ENCODE data around the gene DPP9.

The DPP9 gene

DNA sequence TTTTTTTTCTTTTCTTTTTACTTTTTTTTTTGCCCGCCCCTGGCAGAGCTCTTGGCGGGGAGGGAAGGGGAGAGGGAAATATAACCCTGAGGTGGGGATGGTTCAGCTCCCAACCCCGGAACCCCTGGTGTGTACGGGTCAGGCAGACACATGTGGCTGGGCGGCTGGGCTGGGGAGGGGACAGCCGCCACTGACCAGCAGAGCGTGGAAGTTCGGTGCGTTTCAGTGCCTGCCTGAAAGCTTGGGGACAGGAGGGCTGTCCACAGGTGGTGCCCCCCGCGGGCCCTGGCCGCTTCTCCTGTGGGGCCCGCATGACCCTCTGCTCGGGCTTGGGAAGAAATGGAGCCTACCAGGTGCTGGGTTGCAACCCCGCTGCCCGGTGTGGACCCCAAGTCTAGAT, 48.3 kb downstream of the DPP9 start:
- POLR2A ChIA-PET, result no interaction called here
- CTCF ChIA-PET, result no interaction called here
- DNase-seq (ENCODE audit: extremely low spot score), result no peak
- TF ChIP-seq, protein P1, sequence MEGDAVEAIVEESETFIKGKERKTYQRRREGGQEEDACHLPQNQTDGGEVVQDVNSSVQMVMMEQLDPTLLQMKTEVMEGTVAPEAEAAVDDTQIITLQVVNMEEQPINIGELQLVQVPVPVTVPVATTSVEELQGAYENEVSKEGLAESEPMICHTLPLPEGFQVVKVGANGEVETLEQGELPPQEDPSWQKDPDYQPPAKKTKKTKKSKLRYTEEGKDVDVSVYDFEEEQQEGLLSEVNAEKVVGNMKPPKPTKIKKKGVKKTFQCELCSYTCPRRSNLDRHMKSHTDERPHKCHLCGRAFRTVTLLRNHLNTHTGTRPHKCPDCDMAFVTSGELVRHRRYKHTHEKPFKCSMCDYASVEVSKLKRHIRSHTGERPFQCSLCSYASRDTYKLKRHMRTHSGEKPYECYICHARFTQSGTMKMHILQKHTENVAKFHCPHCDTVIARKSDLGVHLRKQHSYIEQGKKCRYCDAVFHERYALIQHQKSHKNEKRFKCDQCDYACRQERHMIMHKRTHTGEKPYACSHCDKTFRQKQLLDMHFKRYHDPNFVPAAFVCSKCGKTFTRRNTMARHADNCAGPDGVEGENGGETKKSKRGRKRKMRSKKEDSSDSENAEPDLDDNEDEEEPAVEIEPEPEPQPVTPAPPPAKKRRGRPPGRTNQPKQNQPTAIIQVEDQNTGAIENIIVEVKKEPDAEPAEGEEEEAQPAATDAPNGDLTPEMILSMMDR (IDR thresholded peaks at IDR 0.05; ENCODE audit: control extremely low read depth, extremely low read depth, low read depth, missing control alignments), result no peak

DNA sequence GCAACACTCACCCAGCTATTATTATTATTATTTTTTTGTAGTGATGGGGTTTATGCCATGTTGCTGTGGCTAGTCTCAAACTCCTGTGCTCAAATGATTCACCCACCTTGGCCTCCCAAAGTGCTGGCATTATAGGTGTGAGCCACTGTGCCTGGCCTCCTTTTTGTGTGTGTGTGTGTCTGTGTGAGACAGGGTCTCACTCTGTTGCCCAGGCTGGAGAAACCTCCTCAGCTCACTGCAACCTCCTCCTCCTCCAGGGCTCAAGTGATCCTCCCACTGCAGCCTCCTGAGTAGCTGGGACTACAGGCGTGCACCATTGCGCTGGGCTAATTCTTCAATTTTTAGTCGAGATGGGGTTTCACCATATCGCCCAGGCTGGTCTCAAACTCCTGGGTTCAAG, 49.9 kb downstream of the DPP9 start:
- TF ChIP-seq, protein P1 (IDR thresholded peaks at IDR 0.05; ENCODE audit: control extremely low read depth, extremely low read depth, low read depth, missing control alignments), result no peak
- CTCF ChIA-PET, result interaction anchor here (1.1 to 1.6 kb wide), 3 partner anchors 11 to 117 kb away, joined by 3 to 6 read pairs (median 4); partner anchors contain the start of gene FEM1A
- no peak for DNase-seq (ENCODE audit: extremely low spot score)
- POLR2A ChIA-PET, result interaction anchor here (0.7 kb wide), 1 partner anchor 94 kb away, joined by 3 read pairs; no protein-coding TSS in a partner anchor

DNA sequence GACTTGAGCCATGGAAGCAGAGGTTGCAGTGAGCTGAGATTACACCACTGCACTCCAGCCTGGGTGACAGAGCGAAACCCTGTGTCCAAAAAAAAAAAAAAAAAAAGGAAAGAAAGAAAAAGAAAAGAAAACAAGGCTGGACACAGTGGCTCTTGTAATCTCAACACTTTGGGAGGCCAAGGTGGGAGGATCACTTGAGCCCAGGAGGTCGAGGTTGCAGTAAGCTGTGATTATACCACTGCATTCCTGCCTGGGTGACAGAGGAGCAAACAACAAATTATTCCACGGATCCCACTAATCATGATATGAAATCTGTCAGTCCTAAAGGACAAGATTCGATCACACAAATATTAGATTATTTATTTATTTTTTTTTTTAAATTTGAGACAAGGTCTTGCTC, 50.4 kb downstream of the DPP9 start:
- ChIA-PET CTCF (interaction anchor here (0.7 to 1.6 kb wide), 4 partner anchors 12 to 118 kb away, joined by 3 to 6 read pairs (median 4); partner anchors contain the start of gene FEM1A), POLR2A (interaction anchor here (0.5 kb wide), 1 partner anchor 1230 kb away, joined by 7 read pairs; no protein-coding TSS in a partner anchor)
- DNase-seq (ENCODE audit: extremely low spot score), result no peak
- TF ChIP-seq, protein P1 (IDR thresholded peaks at IDR 0.05; ENCODE audit: control extremely low read depth, extremely low read depth, low read depth, missing control alignments), result no peak

DNA sequence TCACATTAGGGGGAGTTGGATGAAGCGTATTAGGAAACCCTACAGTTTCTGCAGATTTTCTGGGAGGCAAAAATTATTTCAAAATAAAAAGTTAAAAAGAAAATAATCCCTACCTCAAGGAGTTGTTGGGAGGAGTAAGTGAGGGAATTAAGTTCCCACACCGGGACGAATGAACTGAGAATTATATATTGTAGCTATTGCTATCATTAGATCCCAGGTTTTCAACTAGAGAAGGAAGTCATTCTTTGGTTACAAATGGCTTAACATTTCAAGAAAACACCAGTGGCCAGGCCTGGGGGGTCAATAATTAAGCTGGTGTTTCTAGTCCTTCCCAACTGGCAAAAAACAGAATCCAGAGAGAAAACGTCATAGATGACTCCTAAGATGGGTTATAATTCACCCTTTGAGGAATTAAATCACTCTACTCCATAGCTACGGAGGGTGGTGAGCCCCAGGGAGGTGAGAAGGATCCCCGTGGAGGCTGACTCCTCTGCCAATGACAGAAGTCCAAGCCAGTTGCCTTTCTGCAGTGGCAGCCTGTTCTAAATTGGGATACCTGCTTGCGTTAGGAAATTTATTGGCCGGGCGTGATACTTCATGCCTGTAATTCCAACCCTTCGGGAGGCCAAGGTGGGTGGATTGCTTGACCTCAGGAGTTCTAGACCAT, 52.3 kb downstream of the DPP9 start:
- CTCF ChIA-PET, result interaction anchor here (1.1 kb wide), 1 partner anchor 35 kb away, joined by 3 read pairs; no protein-coding TSS in a partner anchor
- POLR2A ChIA-PET, result interaction anchor here (0.6 kb wide), 1 partner anchor 37 kb away, joined by 3 read pairs; no protein-coding TSS in a partner anchor
- TF ChIP-seq, protein P1 (IDR thresholded peaks at IDR 0.05; ENCODE audit: control extremely low read depth, extremely low read depth, low read depth, missing control alignments), result no peak
- no peak for DNase-seq (ENCODE audit: extremely low spot score)

DNA sequence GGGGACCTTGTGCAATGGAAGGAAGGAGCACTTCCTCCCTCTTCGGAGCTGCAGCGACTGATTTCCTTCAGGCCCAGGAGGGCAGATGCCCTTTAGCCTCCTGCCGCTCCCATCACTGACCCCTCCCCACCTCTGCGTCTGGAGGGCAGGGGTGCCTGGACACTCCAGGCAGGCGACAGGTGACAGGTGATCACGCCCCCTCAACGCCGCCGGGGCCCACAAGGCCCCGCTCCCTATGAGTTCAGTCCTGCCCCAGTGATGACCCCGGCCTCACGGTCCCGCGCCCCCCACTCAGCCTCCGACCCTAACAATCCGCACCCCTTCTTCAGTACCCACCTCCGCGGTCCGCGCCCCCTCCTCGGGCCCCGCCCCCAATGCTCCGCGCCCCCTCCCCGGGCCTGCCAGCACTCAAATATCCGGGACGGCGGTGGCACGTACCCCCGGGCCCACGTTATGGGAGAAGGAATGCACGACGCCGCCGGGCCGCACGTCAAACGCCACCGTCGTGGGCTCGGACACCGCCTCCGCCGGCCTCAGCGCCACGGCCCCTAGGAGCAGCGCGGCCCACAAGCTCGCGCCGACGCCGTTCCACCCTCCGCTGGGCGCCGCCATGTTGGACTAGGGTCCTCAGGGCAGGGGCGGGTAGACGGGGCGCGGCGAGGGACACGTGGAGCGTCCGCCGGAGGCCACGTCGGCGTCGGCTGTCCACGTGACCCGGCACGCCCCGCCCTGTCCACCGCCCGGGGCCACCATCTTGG, 53.7 kb downstream of the DPP9 start, which contains the start of gene MYDGF:
Gene MYDGF, minus strand, starts transcription at position 620 of the 758 bp plus-strand sequence. Its CDS starts 8 bp downstream, at position 612.
- POLR2A ChIA-PET, result no interaction called here
- CTCF ChIA-PET, result no interaction called here

DNA sequence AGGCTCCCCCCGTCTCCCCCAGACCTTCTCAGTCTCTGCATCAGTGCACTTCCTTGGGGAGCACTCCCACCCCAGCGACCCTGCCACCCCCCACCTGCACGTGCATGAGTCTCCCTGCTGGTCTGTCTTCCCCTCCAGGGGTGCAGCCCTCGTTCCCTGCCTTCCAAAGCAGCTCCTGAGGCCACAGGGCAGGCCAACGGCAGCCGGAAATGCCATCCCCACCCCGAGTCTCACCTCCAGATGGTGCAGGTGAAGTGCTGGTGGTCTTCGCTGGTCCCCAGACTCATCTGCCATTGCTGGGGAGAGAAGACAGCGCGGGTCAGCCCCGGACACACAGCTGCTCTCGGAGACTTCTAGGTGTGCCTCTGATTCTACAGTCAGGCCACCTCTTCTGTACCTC, 59.0 kb downstream of the DPP9 start:
- CTCF ChIA-PET, result interaction anchor here (1.3 kb wide), 1 partner anchor 29 kb away, joined by 4 read pairs; no protein-coding TSS in a partner anchor
- TF ChIP-seq, protein P1 (IDR thresholded peaks at IDR 0.05; ENCODE audit: control extremely low read depth, extremely low read depth, low read depth, missing control alignments), result no peak
- POLR2A ChIA-PET, result no interaction called here
- no peak for DNase-seq (ENCODE audit: extremely low spot score)

More for the DNA sequence above, 53.7 kb downstream of the DPP9 start, which contains the start of gene MYDGF:
- TF ChIP-seq, protein P1 (IDR thresholded peaks at IDR 0.05; ENCODE audit: control extremely low read depth, extremely low read depth, low read depth, missing control alignments), result no peak
- DNase-seq (ENCODE audit: extremely low spot score), result peak; percentile 100

All from GM10248 (cell line).